ENCODE data around the gene FBXO45. TPM values are rescaled to one million over a fixed set of nuclear protein-coding genes. Genes with fewer than 3 reads are reported as not detected.

The FBXO45 gene
- total and polyA plus RNA-seq, 9 of the 15 experiments (the other 6 are each of a cell fraction or from before 2014, with no cell fraction given), result 15.2 to 52.8 (median 37.0) TPM

DNA sequence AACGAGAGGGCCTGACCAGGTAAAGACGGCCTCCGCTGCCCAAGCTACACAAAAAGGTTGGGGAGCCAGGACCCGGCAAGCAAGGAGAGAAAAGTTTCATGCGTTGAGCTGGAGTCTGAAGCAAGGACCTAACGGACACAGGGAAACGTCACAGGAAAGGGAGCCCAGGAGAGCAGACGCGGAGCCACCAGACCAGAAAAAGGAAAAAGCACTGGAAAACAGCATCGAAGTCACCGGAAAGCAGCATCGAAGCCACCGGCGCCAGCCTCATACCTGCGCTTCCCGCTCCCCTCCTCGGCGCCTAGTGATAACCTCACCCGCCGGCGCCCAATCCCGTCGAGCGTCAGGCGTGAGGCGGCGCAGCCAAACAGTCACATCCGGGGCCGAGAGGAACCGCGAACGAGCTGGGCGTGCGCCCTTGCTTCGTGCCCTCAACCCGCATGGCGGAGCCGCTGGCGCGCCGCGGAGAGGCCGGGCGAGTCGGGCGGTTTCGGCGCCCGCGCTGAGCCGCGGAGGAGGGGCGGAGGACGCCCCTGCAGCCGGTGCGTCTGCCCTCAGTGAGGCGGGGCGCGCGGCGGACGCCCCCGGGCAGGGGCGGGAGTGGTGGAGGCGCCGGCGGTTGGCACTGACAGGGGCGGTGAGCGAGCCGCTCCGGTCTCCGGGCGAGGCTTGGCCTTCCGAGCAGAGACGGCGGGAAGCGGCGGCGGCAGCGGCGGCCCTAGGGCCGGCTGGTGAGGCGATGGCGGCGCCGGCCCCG is at the start of gene FBXO45, which contains the start of gene WDR53 (continued):
- TF ChIP-seq, protein P1, sequence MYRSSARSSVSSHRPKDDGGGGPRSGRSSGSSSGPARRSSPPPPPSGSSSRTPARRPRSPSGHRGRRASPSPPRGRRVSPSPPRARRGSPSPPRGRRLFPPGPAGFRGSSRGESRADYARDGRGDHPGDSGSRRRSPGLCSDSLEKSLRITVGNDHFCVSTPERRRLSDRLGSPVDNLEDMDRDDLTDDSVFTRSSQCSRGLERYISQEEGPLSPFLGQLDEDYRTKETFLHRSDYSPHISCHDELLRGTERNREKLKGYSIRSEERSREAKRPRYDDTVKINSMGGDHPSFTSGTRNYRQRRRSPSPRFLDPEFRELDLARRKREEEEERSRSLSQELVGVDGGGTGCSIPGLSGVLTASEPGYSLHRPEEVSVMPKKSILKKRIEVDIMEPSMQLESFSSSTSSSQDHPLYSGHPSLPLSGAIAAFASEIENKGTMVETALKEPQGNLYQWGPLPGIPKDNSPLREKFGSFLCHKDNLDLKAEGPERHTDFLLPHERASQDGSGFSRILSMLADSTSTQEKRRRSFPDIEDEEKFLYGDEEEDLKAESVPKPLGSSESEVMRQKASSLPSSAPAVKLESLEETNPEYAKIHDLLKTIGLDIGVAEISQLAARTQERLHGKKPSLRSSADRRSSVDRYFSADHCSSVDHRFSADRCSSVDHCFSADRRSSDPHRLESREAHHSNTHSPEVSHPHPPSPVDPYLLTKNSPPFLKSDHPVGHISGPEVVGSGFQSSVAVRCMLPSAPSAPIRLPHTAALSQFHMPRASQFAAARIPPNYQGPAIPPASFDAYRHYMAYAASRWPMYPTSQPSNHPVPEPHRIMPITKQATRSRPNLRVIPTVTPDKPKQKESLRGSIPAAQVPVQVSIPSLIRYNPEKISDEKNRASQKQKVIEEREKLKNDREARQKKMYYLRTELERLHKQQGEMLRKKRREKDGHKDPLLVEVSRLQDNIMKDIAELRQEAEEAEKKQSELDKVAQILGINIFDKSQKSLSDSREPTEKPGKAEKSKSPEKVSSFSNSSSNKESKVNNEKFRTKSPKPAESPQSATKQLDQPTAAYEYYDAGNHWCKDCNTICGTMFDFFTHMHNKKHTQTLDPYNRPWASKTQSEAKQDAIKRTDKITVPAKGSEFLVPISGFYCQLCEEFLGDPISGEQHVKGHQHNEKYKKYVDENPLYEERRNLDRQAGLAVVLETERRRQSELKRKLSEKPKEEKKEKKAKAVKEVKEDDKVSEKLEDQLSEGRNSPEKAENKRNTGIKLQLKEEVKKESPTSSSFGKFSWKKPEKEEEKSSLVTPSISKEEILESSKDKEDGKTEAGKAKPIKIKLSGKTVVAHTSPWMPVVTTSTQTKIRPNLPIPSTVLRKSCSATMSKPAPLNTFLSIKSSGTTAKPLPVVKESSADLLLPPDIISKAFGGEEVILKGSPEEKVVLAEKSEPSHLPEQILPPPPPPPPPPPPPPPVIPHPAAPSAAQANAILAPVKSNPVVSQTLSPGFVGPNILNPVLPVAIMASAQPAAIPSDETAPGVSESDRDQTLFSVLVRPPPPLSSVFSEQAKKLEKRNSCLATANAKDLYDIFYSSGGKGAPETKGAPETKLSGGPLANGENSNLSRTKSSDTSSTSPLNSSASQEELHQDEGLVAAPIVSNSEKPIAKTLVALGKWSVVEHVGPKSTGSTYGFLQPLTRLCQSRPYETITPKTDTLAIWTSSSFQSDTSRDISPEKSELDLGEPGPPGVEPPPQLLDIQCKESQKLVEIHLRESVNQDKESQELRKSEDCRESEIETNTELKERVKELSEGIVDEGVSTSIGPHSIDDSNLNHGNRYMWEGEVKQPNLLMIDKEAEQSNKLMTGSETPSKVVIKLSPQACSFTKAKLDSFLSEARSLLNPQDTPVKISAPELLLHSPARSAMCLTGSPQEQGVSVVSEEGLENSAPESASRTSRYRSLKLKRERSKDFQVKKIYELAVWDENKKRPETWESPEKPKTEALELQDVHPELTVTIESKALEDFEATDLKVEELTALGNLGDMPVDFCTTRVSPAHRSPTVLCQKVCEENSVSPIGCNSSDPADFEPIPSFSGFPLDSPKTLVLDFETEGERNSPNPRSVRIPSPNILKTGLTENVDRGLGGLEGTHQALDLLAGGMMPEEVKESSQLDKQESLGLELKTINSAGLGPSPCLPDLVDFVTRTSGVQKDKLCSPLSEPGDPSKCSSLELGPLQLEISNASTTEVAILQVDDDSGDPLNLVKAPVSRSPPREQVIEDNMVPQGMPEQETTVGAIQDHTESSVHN (IDR thresholded peaks at IDR 0.05; ENCODE audit: borderline replicate concordance in 1 of 2, low read depth in 1 of 2), result no peak
- TF ChIP-seq HDAC3 (IDR thresholded peaks at IDR 0.05; ENCODE audit: borderline replicate concordance, partially characterized antibody) (no peak), ZNF830 (CRISPR knock-in tag; IDR thresholded peaks at IDR 0.05) (no peak), POLR2B (IDR thresholded peaks at IDR 0.05; ENCODE audit: low read depth, partially characterized antibody) (peak; percentile 90), ZSCAN29 (IDR thresholded peaks at IDR 0.05) (no peak), SIRT6 (IDR thresholded peaks at IDR 0.05; ENCODE audit: low read depth, low read length) (no peak), ELF1 (tag; IDR thresholded peaks at IDR 0.05) (peak; percentile 87), EZH2 (IDR thresholded peaks at IDR 0.05; ENCODE audit: borderline replicate concordance, low read depth, low read length) (no peak), GTF2F1 (IDR thresholded peaks at IDR 0.05; ENCODE audit: low read depth, low read length) (no peak), RB1 (IDR thresholded peaks at IDR 0.05; ENCODE audit: low read depth) (peak; percentile 94), SIX5 (IDR thresholded peaks at IDR 0.05; ENCODE audit: borderline replicate concordance in 1 of 2, insufficient read depth in 1 of 2, low read depth in 1 of 2, low read length in 2 of 2) (peak; percentile 46 to 66; a peak in 3 of 4 replicates), KDM5B (IDR thresholded peaks at IDR 0.05; ENCODE audit: insufficient replicate concordance, low read depth, low read length) (peak; percentile 89), BDP1 (IDR thresholded peaks at IDR 0.05; ENCODE audit: insufficient read depth, insufficient read length) (no peak), POLR3G (IDR thresholded peaks at IDR 0.05; ENCODE audit: extremely low read depth, insufficient read length, insufficient replicate concordance) (no peak), KLF16 (IDR thresholded peaks at IDR 0.05) (no peak), ZNF143 (CRISPR knock-in tag; IDR thresholded peaks at IDR 0.05) (no peak)
- TF ChIP-seq, protein P2, sequence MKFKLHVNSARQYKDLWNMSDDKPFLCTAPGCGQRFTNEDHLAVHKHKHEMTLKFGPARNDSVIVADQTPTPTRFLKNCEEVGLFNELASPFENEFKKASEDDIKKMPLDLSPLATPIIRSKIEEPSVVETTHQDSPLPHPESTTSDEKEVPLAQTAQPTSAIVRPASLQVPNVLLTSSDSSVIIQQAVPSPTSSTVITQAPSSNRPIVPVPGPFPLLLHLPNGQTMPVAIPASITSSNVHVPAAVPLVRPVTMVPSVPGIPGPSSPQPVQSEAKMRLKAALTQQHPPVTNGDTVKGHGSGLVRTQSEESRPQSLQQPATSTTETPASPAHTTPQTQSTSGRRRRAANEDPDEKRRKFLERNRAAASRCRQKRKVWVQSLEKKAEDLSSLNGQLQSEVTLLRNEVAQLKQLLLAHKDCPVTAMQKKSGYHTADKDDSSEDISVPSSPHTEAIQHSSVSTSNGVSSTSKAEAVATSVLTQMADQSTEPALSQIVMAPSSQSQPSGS (CRISPR knock-in tag; IDR thresholded peaks at IDR 0.05), result no peak
- TF ChIP-seq, protein P3, sequence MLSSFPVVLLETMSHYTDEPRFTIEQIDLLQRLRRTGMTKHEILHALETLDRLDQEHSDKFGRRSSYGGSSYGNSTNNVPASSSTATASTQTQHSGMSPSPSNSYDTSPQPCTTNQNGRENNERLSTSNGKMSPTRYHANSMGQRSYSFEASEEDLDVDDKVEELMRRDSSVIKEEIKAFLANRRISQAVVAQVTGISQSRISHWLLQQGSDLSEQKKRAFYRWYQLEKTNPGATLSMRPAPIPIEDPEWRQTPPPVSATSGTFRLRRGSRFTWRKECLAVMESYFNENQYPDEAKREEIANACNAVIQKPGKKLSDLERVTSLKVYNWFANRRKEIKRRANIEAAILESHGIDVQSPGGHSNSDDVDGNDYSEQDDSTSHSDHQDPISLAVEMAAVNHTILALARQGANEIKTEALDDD (IDR thresholded peaks at IDR 0.05), result no peak
